Measurements from ENCODE around the gene CCDC107.

DNA sequence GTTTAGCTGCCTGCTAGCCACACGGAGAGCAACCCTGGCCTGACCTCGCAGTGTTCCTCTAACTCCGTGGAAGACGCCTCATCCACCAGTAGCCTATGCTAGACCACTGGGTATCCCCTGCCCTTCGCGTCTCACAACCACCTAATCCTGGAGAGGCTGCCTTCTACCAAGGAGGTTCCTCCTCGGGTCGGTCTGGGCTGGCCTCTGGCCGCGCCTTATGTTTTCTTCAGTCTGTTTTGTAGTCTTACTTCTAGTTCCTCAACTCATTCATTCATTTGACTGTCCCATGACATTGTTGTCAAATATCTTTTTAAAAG, 33.2 kb downstream of the CCDC107 start:
- TF ChIP-seq, protein P1, sequence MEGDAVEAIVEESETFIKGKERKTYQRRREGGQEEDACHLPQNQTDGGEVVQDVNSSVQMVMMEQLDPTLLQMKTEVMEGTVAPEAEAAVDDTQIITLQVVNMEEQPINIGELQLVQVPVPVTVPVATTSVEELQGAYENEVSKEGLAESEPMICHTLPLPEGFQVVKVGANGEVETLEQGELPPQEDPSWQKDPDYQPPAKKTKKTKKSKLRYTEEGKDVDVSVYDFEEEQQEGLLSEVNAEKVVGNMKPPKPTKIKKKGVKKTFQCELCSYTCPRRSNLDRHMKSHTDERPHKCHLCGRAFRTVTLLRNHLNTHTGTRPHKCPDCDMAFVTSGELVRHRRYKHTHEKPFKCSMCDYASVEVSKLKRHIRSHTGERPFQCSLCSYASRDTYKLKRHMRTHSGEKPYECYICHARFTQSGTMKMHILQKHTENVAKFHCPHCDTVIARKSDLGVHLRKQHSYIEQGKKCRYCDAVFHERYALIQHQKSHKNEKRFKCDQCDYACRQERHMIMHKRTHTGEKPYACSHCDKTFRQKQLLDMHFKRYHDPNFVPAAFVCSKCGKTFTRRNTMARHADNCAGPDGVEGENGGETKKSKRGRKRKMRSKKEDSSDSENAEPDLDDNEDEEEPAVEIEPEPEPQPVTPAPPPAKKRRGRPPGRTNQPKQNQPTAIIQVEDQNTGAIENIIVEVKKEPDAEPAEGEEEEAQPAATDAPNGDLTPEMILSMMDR (IDR thresholded peaks at IDR 0.05) = no peak
- TF ChIP-seq POLR2A (IDR thresholded peaks at IDR 0.05) = no peak

All from right lobe of liver (tissue), 4 donors.